Activated CD8-positive, alpha-beta memory T cell treated with anti-CD3 and anti-CD28 coated beads for 4 hours (primary cell): Measurements from ENCODE around the gene CCT8.

Source experiments
- DNase-seq, 2 donors: peaks; one replicate each; pipeline ENCODE4 v3.0.0-alpha.2; 2020; ENCODE audit warnings: low read depth in 2 of 2

The CCT8 gene

DNA sequence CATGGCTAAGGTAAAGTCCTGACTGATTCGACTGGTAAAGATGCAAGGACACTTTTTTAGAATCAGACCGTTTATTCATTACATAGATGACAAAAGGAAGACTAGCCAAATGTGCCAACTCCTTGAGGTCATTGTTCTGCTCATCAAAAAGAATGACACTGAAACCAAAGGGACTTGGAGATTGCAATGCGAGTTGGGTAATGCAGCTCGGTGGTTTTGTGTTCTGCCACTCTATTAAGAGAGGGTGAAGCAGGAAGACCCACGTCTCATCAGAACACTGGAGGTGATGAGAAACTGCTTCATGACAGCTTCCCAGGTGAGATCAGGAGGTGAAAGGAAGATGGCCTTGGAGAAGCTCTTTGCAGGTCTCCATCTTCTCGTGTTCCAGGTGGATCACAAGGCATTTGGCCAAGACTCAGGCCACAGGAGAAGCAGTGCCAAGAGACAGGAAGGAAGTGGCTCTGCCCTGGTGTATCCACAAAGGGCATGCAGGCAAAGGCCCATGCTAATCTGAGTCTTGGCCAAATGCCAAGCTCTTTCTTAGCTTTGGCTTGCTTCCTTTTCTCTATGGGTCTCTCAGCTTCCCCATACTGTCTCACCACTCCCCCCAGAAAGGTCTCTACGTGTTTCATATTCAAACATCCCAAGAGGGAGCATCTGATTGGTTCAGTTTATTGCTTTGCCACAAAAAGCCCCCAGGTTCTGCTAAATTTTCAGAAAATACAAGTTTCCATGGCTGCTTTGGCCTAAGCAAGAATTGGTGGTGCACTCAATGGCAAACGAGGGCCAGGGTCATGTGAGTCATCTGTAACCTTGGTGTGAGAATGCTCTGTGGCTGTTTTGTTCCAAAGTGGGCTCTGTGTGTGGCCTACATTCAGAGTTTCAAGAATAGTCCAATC lies 5.7 kb upstream of the CCT8 start:
- no peak for DNase-seq

DNA sequence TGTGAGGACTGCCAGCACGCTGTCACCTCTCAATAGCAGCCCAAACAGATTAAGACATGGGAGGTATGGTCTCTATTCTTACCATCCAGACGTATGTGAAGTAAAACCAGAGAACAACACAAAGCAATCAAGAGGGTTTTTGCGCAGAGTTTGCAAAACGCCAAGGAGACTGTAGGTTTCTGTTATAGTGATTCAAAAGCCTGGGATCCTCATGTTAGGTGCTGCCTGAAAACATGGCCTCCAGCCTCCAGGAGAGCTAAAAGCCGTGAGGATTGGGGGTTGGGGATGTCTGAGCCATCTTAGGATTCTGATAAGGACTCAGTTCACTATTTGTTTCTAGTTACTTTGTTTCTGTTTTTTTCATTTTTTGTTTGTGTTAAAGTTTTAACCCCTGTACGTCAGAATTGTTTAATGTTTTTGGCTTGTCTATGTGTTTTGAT lies 4.2 kb upstream of the CCT8 start:
- no peak for DNase-seq

DNA sequence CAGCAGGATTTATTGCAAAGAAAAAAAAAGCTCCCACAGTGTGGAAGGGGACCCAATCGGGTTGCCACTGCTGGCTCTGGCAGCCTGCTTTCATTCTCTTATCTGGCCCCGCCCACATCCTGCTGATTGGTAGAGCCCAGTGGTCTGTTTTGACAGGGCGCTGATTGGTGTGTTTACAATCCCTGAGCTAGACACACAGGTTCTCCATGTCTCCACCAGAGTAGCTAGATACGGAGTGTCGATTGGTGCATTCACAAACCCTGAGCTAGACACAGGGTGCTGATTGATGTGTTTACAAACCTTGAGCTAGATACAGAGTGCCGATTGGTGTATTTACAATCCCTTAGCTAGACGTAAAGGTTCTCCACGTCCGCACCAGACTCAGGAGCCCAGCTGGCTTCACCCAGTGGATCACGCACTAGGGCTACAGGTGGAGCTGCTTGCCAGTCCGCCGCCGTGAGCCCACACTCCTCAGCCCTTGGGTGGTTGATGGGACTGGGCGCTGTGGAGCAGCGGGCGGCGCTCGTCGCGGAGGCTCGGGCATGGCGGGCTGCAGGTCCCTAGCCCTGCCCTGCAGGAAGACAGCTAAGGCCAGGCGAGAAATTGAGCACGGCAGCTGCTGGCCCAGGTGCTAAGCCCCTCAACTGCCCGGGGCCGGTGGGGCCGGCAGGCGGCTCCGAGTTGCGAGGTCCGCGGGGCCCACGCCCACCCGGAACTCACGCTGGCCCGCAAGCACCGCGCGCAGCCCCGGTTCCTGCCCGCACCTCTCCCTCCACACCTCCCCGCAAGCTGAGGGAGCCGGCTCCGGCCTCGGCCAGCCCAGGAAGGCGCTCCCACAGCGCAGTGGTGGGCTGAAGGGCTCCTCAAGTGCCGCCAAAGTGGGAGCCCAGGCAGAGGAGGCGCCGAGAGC lies 3.5 kb upstream of the CCT8 start:
- peak in 1 of 2 donors; percentile 48 for DNase-seq

DNA sequence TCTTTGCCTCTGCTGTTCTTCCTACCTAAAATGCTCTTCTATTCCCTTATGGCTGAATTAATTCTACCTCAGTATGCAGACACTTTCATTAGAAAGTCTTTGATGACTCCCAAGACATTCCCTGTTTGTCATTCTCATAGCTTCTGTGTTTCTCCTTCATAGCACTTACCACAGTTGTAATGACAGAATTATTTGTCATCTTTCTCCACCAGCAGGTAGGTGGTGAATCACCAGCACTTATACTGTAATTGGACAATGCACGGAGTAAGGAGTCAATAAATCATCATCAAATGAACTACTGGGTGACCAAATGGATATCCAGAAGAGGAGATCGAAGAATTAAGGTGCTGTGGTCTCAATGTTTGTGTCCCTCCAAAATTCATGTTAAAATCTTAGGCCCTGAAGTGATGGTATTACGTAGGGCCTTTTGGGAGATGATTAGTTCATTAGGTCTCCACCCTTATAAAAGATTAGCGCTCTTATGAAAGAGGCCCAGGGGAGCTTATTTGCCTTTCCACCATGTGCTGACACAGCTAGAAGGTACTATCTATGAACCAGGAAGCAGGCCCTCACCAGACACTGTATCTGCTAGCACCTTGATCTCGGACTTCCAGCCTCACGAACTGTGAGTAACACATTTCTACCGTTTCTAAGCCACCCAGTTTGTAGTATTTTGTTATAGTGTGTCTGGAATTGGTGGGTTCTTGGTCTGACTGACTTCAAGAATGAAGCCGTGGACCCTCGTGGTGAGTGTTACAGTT lies 2.4 kb upstream of the CCT8 start:
- no peak for DNase-seq

DNA sequence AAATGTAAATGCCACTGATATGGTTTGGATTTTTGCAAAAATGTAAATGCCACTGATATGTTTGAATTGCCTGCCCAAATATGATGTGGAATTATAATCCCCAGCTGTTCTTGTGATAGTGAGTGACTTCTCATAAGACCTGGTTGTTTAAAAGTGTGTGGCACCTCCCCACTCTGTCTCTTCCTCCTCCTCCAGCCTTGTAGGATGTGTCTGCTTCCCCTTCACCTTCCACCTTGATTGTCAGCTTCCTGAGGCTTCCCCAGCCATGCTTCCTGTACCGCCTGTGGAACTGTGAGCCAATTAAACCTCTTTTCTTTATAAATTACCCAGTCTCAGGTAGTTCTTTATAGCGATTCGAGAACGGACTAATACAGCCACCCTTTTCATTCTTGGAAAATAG lies 1.3 kb upstream of the CCT8 start:
- DNase-seq = no peak

DNA sequence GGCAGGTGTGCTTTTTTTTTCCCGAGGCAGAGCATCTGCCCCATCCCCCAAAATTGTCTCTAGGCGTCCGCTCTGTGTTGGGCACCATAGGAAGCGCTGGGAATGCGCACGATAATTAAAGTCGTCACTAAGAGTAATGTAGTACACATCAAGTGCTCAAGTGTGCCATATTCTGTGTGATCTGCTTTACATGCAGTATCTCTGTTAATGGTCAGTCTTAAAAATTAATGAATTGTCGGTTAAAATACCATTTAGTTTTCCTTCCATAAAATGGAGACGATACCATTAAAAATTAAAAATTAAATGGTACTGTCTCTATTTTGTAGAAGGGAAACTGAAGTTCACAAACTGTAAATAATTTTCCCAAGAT lies 544 bp upstream of the CCT8 start:
- no peak for DNase-seq

DNA sequence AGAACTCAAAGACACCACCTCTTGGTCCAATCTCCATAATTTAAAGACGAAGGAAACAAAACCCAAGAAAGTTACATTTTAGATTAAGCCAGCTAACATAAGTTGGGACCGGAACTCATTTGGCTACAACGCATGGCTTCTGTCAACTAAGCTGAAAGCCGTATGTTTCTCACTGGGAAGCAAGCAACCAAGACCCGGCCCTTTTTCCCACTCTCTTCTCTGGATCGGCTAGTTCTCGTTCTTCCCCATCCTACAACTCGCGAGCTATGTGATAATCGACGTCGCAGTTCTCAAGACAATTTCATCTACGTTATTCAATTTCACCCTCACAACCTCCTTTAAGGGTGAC lies 601 bp downstream of the CCT8 start:
- no peak for DNase-seq

DNA sequence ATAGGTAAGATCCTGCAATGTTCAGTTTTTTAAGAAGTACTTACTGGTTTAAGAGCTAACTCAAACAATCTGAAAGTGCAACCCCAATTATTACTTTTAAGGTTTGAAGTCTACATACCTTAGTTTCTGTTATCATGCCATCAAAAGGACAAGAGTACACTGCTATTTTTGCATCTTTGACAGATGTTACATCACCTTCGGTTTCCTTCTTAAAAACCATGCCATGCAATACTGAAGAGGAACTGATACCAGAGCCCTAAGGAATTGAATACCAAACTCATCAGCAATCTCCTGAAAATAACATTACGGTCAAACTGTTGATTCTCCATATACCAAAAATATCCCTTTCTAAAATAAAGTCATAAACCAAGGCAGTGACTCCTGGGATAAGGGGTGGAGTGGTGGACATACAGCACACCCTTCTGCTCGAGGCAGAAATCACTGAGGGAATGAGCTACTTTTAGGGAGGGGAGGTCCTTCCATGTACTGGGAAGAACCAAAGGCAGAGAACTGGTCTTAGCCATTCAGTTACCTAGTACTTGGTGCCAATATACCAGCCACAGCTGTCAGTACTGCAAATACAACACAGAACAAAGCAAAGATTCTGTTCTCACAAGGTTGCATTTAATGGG lies 8.5 kb downstream of the CCT8 start:
- DNase-seq = no peak

DNA sequence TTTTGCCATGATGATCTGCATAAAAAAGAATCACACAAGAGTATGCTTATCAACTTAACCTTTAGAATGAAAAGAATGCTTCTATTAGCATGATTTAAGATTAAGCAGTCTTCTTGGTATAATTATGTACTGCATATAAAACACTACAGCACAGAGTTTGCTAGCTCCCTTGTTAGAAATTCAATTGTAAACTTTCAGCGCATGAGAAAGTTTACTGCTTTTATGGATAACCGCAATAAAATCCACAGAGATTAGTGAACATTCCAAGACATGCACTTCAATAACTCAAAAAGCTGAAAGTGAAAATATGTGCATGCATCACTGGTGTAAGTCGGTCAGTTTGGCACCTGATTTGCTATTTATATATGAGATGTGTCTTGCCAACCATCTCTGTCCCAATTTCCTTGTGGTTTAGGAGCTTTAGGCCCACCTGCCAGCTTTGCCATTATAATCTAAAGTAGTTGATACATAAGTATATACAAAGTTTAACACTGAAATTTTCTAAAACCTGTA lies 16.9 kb downstream of the CCT8 start:
- DNase-seq = no peak

DNA sequence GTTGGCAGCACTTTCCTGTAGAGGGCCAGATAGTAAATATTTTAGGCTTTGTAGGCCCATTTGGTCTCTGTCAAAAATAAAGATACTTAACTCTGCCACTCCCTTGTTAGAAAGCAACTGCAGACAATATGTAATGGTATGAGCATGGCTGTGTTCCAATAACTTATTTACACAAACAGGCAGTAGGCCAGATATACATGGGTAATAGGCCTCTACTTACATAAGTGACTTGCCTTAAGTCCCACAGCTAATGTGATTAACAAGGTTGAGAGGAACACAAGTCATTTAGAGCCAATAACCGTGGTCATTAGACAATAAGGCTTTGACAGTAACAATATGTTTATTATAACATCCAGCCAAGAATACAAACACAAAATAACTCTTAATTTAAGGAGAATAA lies 17.4 kb downstream of the CCT8 start:
- no peak for DNase-seq

DNA sequence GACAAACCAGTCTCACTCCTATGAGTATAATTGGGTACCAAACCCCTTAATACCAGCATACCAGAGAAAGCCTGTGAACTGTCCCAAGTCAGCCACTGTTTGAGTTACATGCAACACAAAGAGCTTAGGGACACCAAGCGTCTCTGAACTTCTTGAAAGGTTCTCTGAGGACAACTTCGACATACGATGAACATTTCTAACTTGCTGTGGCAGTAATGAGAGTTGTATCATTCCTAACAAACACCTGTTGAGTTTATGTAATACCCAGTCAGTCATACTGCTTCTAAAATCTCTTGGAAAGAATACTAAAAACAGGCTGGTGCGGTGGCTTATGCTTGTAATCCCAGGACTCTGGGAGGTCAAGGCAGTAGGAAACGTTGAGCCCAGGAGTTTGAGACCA lies 18.4 kb downstream of the CCT8 start:
- DNase-seq = no peak

DNA sequence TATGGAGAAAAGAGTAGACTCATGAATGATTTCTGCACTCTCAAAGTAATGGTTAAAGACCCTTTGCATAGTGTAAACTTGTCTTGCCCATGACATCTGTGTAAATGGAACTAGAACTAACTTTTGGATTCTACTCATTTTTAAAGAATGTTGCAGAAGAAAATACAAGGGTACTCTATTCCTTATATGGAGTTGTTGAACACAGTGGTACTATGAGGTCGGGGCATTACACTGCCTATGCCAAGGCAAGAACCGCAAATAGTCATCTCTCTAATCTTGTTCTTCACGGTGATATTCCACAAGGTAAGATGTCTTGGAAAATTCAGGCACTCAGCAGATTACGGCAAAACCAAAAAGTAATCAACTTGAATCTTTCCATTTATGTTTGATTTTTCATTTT lies 19.8 kb downstream of the CCT8 start:
- no peak for DNase-seq

DNA sequence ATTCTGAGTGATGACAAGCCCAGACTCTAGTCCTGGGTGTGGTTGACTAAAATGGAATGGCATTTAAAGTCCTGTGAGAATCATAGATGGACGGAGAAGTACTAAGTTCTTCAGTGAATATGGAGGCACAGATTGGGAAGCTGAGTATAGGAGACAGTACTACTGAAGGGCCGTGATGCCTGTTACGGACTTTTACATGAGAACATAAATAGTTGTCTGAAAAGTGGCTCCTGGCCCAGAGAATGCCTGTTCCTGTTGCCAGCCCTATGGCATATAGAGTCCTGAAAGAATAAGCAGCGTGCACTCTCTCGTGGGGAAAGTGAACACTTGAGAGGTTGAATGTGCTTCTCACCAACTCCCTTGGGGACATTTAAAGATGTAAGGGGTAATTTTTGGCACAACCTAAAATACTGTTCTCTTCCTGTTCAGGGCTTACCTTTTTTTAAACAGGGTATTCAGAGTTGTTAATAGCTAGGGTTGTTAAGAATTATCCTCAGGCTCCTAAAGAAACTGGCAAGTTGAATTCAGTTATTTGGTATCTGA lies 20.4 kb downstream of the CCT8 start:
- no peak for DNase-seq

DNA sequence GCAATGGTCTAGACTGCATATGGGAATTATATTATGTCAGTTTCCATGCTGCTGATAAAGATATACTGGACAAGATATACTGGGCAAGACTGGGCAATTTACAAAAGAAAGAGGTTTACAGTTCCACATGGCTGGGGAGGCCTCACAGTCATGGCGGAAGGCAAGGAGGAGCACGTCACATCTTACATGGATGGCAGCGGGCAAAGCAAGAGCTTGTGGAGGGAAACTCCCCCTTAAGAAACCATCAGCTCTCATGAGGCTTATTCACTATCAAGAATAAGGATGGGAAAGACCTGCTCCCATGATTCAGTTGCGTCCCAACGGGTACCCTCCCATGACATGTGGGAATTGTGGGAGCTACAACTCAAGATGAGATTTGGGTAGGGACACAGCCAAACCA lies 21.2 kb downstream of the CCT8 start:
- DNase-seq = no peak

DNA sequence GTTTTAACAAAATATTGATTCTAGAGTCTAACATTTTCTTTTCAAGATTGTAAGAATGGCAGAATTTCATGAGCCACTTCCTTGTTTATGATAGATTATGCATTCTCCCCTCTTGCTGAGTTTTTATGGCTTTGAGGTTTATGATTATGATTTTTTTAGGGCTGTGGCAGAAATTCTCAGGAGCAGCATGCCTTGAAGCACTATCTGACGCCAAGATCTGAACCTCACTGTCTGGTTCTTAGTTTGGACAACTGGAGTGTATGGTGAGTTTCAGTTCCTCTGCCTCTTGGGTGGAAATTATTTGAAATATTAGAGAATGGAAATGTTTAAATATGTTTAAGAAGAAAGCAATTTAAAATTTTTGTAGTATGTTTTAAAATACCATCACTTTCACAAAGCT lies 38.8 kb downstream of the CCT8 start:
- no peak for DNase-seq

DNA sequence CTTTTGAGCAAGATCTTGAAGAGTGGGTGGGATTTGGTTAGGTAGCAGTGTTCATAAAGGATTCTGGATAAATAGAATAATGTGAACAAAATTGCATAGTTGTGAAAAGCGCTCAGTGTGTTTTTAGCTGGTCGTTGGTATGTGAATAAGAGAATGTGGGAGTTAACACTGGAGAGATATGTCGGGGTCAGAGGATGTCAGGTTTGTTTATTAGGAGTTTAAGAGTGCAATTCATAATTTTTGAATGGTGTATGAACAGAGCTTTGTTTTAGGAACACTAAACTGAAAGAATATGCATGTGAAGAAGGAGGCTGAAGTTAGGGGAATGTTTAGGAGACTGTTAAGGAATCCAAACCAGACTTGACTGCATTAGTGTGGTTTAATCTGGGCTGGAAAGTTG lies 39.6 kb downstream of the CCT8 start:
- no peak for DNase-seq

DNA sequence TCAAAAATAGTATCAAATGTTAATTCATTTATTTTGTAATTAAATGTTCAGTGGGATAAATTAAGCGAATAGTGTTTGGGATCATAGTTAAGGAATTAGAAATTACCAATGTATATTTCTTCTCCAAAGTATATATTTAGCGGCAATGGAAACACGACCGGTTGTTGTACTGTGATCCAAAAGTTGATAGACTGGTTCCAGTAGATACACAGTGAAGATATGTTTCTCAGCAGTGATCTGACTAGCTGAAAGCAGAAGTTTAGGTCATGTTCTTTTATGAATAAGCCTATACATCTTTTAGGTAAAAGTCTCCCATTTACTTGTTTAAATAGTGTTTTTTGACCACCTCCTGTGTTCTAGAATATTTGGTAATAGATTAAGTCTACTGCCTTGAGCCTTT lies 40.1 kb downstream of the CCT8 start:
- DNase-seq = no peak

DNA sequence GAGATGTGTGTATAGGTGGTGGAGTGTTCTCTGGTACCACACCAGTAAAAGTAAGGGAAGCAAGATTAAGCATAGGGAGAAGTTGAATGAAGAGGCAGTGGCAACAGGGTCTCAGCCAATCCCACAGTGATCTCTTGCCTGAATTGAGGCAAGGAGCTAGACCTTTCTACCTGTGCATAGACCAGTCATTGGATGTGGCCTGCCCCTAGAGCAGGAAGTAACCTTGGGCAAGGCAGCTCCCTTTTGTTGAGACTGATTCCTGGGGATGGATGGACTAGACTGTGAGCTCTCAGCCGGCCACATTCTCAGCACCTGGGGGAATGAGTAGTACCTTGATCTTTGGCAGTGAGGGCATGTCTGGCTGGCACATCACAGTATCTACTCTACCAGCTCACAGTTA lies 42.5 kb downstream of the CCT8 start:
- DNase-seq = no peak

DNA sequence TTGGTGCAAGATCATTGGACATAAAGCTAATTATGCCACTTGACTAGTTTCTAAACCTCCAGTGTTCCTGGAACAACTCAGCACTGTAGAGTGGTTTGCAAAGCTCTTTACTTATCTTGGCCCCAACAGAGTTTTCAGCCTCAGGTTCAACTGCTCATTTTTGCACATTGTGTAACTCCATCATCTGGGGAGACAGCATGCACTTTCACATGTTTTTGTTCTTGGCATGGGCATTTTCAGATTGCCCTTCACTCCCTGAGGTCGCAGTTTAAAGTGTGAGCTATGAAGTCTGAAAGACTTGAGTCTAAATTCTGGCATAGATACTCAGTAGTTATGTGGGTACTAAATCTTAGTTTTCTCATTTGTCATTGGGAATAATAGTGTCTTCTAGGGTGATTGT lies 43.9 kb downstream of the CCT8 start:
- no peak for DNase-seq

DNA sequence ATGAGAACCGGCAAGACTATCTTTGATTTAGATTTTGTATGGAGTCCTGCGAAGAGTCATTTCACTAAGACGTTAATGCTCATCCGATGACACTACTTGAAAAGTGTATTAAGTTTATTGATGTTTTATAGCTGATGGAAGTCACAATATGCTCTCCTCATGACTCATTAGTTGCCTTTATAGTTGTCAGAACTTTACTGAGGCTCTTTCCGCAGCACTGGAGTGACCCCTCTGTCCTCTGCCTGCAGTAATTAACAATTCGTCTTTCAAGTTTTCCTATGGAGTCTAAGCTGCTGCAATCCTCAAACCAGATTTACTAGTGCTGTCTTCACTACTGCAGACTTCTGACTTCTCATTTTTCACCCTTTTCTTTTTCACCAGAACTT lies 48.1 kb downstream of the CCT8 start:
- no peak for DNase-seq
